ENCODE measurements around the gene NF2. TPM values are rescaled to one million over a fixed set of nuclear protein-coding genes. Genes with fewer than 3 reads are reported as not detected.
"Not testable (repeated sequence)": the region's sequence is repeated elsewhere in the genome, so short reads cannot be mapped to it uniquely, and the experiment has no call there.

The NF2 gene
- polyA plus RNA-seq: 1 to 10 TPM; 7.5 to 8.3 TPM

DNA sequence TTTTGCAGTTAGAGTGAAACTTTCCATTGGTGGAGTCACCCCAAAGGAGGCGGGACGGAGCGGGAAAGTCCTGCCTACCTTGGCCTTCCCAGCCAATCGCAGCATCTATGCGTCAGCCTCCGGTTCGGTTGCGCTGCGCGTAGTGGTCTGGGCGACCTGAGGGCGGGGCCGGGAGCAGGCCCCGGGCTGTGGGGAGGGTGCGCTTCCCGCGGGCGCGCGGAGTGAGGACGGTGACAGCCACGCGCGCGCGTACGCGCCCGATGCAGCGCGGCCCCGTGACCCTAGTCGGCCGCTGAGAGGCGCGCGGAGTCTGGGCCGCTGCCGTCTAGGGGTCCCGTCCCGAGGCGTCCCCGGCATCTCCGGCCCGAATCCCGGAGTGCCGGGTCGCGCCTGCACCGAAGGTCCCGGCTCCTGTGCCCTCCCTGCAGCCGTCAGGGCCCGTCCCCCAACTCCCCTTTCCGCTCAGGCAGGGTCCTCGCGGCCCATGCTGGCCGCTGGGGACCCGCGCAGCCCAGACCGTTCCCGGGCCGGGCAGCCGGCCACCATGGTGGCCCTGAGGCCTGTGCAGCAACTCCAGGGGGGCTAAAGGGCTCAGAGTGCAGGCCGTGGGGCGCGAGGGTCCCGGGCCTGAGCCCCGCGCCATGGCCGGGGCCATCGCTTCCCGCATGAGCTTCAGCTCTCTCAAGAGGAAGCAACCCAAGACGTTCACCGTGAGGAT, at the start of gene NF2:
Gene NF2 (plus strand): TSS at position 276 of the 718 bp plus-strand sequence. CDS start 366 bp downstream, at position 642.
- H3K4me3 ChIP-seq (ENCODE audit: low read depth in 1 of 2, low read length in 2 of 2): peak within 1 kb of the TSS; percentile 94 to 95
- H3K27me3 ChIP-seq (ENCODE audit: control insufficient read depth in 1 of 2, insufficient read depth in 2 of 2, low read length in 2 of 2): no peaks in the 10 kb centered on the region
- WGBS, 2 donors: 0% methylated on average over 52 to 74 of the region's 74 CpGs
- H3K36me3 ChIP-seq (ENCODE audit: control insufficient read depth in 2 of 2, insufficient read depth in 2 of 2, low read length in 1 of 2): no peaks in the 10 kb centered on the region
- H3K9me3 ChIP-seq (ENCODE audit: control insufficient read depth in 2 of 2, insufficient read depth in 1 of 2, low read depth in 1 of 2, low read length in 1 of 2): no peaks in the 10 kb centered on the region
- peak within 1 kb of the TSS; percentile 93 to 96 for H3K27ac ChIP-seq (ENCODE audit: low read depth in 2 of 2, low read length in 1 of 2)
- H3K4me1 ChIP-seq (ENCODE audit: control insufficient read depth in 2 of 2, insufficient read depth in 2 of 2, low read length in 1 of 2): peaks cover 0 to 4% of the 10 kb centered on the region in 2 donors

DNA sequence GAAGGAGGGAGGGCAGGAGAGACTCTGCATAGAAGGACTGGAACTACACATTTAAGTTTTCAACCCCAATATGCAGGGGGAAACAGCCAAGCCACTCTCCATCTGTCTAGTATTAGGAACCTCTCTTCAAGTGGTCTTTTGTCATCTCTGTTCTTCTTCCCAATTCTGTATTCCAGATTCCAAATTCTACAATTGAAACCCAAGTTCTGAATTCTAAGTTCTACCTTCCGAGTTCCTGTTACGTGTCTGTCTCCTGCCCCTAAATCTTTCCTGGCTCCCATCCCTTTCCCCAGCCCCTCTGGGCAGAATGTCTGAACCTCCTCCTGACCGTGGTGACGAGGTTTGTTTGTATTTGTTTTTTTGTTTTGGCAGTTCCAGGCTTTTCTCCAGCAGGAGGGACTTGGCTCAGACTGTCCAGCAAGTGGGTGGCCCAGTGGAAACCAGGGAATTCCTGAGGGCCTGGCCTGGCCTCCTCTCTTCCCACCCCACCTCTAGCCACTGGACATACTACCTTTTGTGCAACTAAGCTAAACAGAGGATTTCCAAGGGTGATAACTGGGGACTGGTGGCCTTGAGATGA, 48.3 kb upstream of the NF2 start:
- Histone ChIP-seq H3K36me3 (ENCODE audit: control insufficient read depth in 2 of 2, insufficient read depth in 2 of 2, low read length in 1 of 2) (peaks cover 4 to 8% of the 10 kb centered on the region in 2 donors), H3K4me1 (ENCODE audit: control insufficient read depth in 2 of 2, insufficient read depth in 2 of 2, low read length in 1 of 2) (no peaks in the 10 kb centered on the region), H3K9me3 (ENCODE audit: control insufficient read depth in 2 of 2, insufficient read depth in 1 of 2, low read depth in 1 of 2, low read length in 1 of 2) (no peaks in the 10 kb centered on the region), H3K27ac (ENCODE audit: low read depth in 2 of 2, low read length in 1 of 2) (no peak overlapping the region), H3K27me3 (ENCODE audit: control insufficient read depth in 1 of 2, insufficient read depth in 2 of 2, low read length in 2 of 2) (no peaks in the 10 kb centered on the region), H3K4me3 (ENCODE audit: low read depth in 1 of 2, low read length in 2 of 2) (no peak overlapping the region)
- WGBS, 2 donors: 43 to 56% methylated on average over 4 of the region's 4 CpGs

DNA sequence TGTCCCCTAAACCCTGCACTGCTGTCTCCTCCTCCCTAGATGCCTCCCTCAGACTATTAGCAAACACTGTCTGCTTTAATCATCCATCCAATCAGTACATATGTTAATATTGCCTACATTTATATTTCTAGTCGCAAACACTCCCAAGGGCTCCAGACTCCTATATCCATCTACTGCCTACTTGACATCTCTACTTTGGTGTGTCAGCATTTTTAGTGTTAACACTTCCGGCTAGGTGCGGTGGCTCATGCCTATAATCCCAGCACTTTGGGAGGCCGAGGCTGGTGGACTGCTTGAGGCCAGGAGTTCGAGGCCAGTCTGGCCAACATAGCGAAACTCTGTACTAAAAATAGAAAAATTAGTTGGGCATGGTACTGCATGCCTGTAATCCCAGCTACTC, 44.4 kb upstream of the NF2 start:
- WGBS, 2 donors: 93 to 95% methylated on average over 6 of the region's 6 CpGs
- Histone ChIP-seq H3K9me3 (ENCODE audit: control insufficient read depth in 2 of 2, insufficient read depth in 1 of 2, low read depth in 1 of 2, low read length in 1 of 2) (no peaks in the 10 kb centered on the region), H3K4me3 (ENCODE audit: low read depth in 1 of 2, low read length in 2 of 2) (no peak overlapping the region), H3K4me1 (ENCODE audit: control insufficient read depth in 2 of 2, insufficient read depth in 2 of 2, low read length in 1 of 2) (no peaks in the 10 kb centered on the region), H3K36me3 (ENCODE audit: control insufficient read depth in 2 of 2, insufficient read depth in 2 of 2, low read length in 1 of 2) (peaks cover 15 to 24% of the 10 kb centered on the region in 2 donors), H3K27me3 (ENCODE audit: control insufficient read depth in 1 of 2, insufficient read depth in 2 of 2, low read length in 2 of 2) (no peaks in the 10 kb centered on the region), H3K27ac (ENCODE audit: low read depth in 2 of 2, low read length in 1 of 2) (no peak overlapping the region)

DNA sequence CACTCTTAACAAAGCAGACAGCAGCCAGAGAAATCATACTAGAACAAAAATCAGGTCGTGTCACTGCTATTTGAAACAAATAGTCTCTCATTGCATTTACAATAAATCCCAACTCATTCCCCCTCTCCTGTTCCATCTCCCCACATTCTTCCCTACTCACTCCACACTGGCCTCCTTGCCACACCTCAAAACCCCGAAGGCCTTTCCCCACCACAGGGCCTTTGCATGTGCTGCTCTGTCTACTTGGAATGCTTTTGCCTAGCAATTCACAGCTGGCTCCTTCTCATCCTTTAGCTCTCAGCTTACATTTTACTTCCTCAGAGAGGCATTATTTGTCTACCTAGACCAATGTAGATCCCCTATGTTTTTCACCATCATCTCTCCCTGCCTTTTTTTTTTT, 43.6 kb upstream of the NF2 start:
- Histone ChIP-seq H3K27me3 (ENCODE audit: control insufficient read depth in 1 of 2, insufficient read depth in 2 of 2, low read length in 2 of 2) (no peaks in the 10 kb centered on the region), H3K36me3 (ENCODE audit: control insufficient read depth in 2 of 2, insufficient read depth in 2 of 2, low read length in 1 of 2) (peaks cover 15 to 24% of the 10 kb centered on the region in 2 donors), H3K9me3 (ENCODE audit: control insufficient read depth in 2 of 2, insufficient read depth in 1 of 2, low read depth in 1 of 2, low read length in 1 of 2) (no peaks in the 10 kb centered on the region), H3K27ac (ENCODE audit: low read depth in 2 of 2, low read length in 1 of 2) (no peak overlapping the region), H3K4me3 (ENCODE audit: low read depth in 1 of 2, low read length in 2 of 2) (no peak overlapping the region), H3K4me1 (ENCODE audit: control insufficient read depth in 2 of 2, insufficient read depth in 2 of 2, low read length in 1 of 2) (no peaks in the 10 kb centered on the region)
- 94 to 95% methylated on average over 2 of the region's 2 CpGs for WGBS, 2 donors

DNA sequence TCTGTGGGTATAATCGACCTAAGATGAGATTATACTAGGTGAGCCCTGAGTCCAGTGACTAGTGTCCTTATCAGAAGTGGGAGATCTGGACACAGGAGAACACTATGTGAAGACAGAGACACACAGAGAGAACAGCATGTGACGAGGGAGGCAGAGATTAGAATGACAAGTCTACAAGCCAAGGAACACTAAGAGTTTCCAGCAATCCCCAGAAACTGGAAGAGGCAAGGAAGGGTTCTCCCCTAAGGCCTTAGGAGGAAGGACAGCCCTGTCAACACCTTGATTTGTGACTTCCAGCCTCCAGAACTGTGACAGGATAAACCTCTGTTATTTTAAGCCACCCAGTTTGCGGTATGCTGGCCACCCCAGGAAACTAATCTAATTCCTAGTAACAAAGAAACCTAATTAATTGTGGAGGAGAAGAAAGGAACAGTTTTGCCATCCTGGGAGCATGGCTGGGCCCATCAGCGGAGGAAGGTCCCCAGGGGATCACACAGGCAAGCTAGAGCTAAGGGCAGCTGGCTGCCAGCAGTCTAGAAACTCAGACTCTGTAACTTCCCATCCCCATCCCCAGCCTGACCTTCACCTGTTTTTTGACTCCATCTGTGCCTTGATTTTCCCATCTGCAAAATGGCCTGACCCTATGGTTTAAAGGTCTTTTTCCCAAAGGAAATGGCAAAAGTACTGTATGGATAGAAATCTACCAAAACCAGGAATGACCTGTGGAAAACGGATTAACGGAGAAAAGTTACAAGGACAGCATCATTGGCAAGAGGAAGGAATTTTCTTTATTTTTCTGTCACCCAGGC, 39.6 kb upstream of the NF2 start:
- Histone ChIP-seq H3K4me1 (ENCODE audit: control insufficient read depth in 2 of 2, insufficient read depth in 2 of 2, low read length in 1 of 2) (no peaks in the 10 kb centered on the region), H3K27ac (ENCODE audit: low read depth in 2 of 2, low read length in 1 of 2) (no peak overlapping the region), H3K9me3 (ENCODE audit: control insufficient read depth in 2 of 2, insufficient read depth in 1 of 2, low read depth in 1 of 2, low read length in 1 of 2) (no peaks in the 10 kb centered on the region), H3K27me3 (ENCODE audit: control insufficient read depth in 1 of 2, insufficient read depth in 2 of 2, low read length in 2 of 2) (no peaks in the 10 kb centered on the region), H3K36me3 (ENCODE audit: control insufficient read depth in 2 of 2, insufficient read depth in 2 of 2, low read length in 1 of 2) (peaks cover 11 to 20% of the 10 kb centered on the region in 2 donors), H3K4me3 (ENCODE audit: low read depth in 1 of 2, low read length in 2 of 2) (no peak overlapping the region)
- 86 to 89% methylated on average over 6 of the region's 6 CpGs for WGBS, 2 donors

DNA sequence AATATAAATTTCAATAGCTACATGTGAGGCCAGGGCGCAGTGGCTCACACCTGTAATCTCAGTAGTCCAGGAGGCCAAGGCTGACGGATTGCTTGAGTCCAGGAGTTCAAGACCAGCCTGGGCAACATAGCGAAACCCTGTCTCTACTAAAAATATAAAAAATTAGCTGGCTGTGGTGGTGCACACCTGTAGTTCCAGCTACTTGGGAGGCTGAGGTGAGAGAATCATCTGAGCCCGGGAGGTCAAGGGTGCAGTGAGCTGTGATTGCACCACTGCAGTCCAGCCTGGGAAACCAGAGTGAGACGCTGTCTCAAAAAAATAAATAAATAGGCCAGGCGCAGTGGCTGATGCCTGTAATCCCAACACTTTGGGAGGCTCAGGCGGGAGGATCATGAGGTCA, 36.9 kb upstream of the NF2 start:
- not testable (repeated sequence) for H3K9me3 ChIP-seq (ENCODE audit: control insufficient read depth in 2 of 2, insufficient read depth in 1 of 2, low read depth in 1 of 2, low read length in 1 of 2); H3K4me1 ChIP-seq (ENCODE audit: control insufficient read depth in 2 of 2, insufficient read depth in 2 of 2, low read length in 1 of 2); H3K27ac ChIP-seq (ENCODE audit: low read depth in 2 of 2, low read length in 1 of 2); H3K27me3 ChIP-seq (ENCODE audit: control insufficient read depth in 1 of 2, insufficient read depth in 2 of 2, low read length in 2 of 2); H3K4me3 ChIP-seq (ENCODE audit: low read depth in 1 of 2, low read length in 2 of 2)
- 97 to 98% methylated on average over 7 of the region's 7 CpGs for WGBS, 2 donors
- peaks cover 3 to 12% of the 10 kb centered on the region in 2 donors for H3K36me3 ChIP-seq (ENCODE audit: control insufficient read depth in 2 of 2, insufficient read depth in 2 of 2, low read length in 1 of 2)

DNA sequence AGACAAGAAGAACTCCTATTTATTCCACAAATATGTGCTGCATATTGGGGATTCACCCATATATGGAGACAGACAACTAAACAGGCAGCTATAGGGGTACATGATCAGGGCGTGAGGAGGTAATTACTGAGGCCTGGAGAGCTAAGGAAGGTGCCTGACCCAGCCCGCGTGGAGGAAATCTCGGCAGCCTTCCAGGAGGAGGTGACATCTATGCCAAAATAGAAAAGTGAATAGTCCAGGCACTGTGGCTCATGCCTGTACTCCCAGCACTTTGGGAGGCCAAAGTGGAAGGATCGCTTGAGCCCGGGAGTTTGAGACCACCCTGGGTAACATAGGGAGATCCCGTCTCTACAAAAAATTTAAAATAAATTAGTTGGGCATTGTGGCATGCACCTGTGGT, 36.1 kb upstream of the NF2 start:
- H3K27ac ChIP-seq (ENCODE audit: low read depth in 2 of 2, low read length in 1 of 2): no peak overlapping the region
- WGBS, 2 donors: 91 to 98% methylated on average over 7 of the region's 7 CpGs
- no peaks in the 10 kb centered on the region for H3K9me3 ChIP-seq (ENCODE audit: control insufficient read depth in 2 of 2, insufficient read depth in 1 of 2, low read depth in 1 of 2, low read length in 1 of 2)
- H3K4me3 ChIP-seq (ENCODE audit: low read depth in 1 of 2, low read length in 2 of 2): no peak overlapping the region
- peaks cover 0 to 2% of the 10 kb centered on the region in 2 donors for H3K4me1 ChIP-seq (ENCODE audit: control insufficient read depth in 2 of 2, insufficient read depth in 2 of 2, low read length in 1 of 2)
- no peaks in the 10 kb centered on the region for H3K27me3 ChIP-seq (ENCODE audit: control insufficient read depth in 1 of 2, insufficient read depth in 2 of 2, low read length in 2 of 2)
- peaks cover 0 to 7% of the 10 kb centered on the region in 2 donors for H3K36me3 ChIP-seq (ENCODE audit: control insufficient read depth in 2 of 2, insufficient read depth in 2 of 2, low read length in 1 of 2)

DNA sequence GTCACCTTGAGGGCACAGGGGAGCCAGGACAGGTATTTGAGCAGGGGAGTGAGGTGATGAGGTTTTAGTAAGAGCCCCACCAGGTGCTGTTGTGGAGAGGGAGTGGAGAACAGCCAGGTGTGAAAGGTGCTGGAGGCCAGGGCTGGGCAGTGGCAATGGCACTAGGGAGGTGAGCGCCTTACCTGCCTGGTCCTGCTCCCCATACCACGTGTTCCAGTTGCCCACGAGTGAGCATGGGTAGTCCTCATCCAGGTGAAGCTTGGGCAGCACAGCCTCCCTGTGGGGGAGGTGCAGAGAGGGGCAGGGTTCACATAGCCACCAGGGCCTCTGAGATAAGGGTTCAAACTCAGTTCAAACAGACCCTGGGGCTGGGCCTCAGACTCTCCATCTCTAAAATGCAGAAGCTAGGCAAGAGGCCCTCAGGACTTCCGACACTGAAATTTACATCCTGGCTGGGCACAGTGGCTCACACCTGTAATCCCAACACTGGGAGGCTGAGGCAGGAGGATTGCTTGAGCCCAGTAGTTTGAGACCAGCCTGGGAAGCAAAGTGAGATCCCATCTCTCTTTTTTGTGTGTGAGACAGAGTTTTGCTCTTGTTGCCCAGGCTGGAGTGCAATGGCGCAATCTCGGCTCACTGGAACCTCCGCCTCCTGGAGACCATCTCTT, 34.3 kb upstream of the NF2 start:
- Histone ChIP-seq H3K36me3 (ENCODE audit: control insufficient read depth in 2 of 2, insufficient read depth in 2 of 2, low read length in 1 of 2) (peaks cover 0 to 7% of the 10 kb centered on the region in 2 donors), H3K9me3 (ENCODE audit: control insufficient read depth in 2 of 2, insufficient read depth in 1 of 2, low read depth in 1 of 2, low read length in 1 of 2) (no peaks in the 10 kb centered on the region), H3K4me3 (ENCODE audit: low read depth in 1 of 2, low read length in 2 of 2) (no peak overlapping the region), H3K27ac (ENCODE audit: low read depth in 2 of 2, low read length in 1 of 2) (no peak overlapping the region), H3K27me3 (ENCODE audit: control insufficient read depth in 1 of 2, insufficient read depth in 2 of 2, low read length in 2 of 2) (no peaks in the 10 kb centered on the region), H3K4me1 (ENCODE audit: control insufficient read depth in 2 of 2, insufficient read depth in 2 of 2, low read length in 1 of 2) (peaks cover 0 to 2% of the 10 kb centered on the region in 2 donors)
- 81 to 82% methylated on average over 7 of the region's 7 CpGs for WGBS, 2 donors

DNA sequence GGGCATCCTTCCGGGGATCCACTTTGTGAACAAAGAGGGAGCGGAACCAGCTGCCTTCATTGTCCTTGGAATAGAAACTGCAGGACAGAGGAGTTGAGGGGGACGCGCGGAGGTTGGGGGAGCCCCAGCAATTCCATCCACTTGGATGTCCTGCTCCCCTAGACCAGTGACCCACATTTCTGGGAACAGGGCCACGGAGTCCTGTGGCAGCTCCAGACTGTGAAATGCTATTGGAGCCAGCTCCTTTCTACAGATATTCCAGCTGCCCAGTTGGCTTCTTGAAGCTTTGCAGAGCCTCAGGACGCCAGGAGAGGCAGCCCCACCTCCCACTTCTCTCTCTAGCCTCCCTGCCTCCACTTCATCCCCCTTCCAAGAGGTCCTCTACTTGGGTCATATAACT, 33.0 kb upstream of the NF2 start:
- H3K36me3 ChIP-seq (ENCODE audit: control insufficient read depth in 2 of 2, insufficient read depth in 2 of 2, low read length in 1 of 2): peaks cover 0 to 6% of the 10 kb centered on the region in 2 donors
- H3K27me3 ChIP-seq (ENCODE audit: control insufficient read depth in 1 of 2, insufficient read depth in 2 of 2, low read length in 2 of 2): no peaks in the 10 kb centered on the region
- 91 to 98% methylated on average over 7 of the region's 7 CpGs for WGBS, 2 donors
- H3K9me3 ChIP-seq (ENCODE audit: control insufficient read depth in 2 of 2, insufficient read depth in 1 of 2, low read depth in 1 of 2, low read length in 1 of 2): no peaks in the 10 kb centered on the region
- peaks cover 0 to 2% of the 10 kb centered on the region in 2 donors for H3K4me1 ChIP-seq (ENCODE audit: control insufficient read depth in 2 of 2, insufficient read depth in 2 of 2, low read length in 1 of 2)
- H3K27ac ChIP-seq (ENCODE audit: low read depth in 2 of 2, low read length in 1 of 2): no peak overlapping the region
- no peak overlapping the region for H3K4me3 ChIP-seq (ENCODE audit: low read depth in 1 of 2, low read length in 2 of 2)
